Measurements from ENCODE around the gene LPIN3.

The LPIN3 gene

GRCh38 chr20:41352106-41352505 lies 11.5 kb downstream of the LPIN3 start:
- DNase-seq: no peak

- DNase-seq: no peak
These were observed 12.0 kb downstream of the LPIN3 start for GRCh38 chr20:41352666-41353065.

GRCh38 chr20:41353530-41353929 lies 12.9 kb downstream of the LPIN3 start:
- no peak for DNase-seq

GRCh38 chr20:41355192-41355591 lies 14.6 kb downstream of the LPIN3 start:
- DNase-seq: no peak

- DNase-seq: no peak
These were observed 15.1 kb downstream of the LPIN3 start for GRCh38 chr20:41355598-41356203.

GRCh38 chr20:41356951-41357350 lies 16.3 kb downstream of the LPIN3 start:
- no peak for DNase-seq

GRCh38 chr20:41357424-41358163 lies 17.0 kb downstream of the LPIN3 start:
- DNase-seq: no peak

- DNase-seq: no peak
These were observed 17.6 kb downstream of the LPIN3 start for GRCh38 chr20:41358230-41358629.

GRCh38 chr20:41358717-41359116 lies 18.1 kb downstream of the LPIN3 start:
- no peak for DNase-seq

GRCh38 chr20:41359541-41360011 lies 19.0 kb downstream of the LPIN3 start:
- no peak for DNase-seq

GRCh38 chr20:41360831-41361756 lies 20.5 kb downstream of the LPIN3 start:
- no peak for DNase-seq

- DNase-seq: no peak
These were observed 21.4 kb downstream of the LPIN3 start for GRCh38 chr20:41361757-41362747.

- no peak for DNase-seq
These were observed 22.1 kb downstream of the LPIN3 start for GRCh38 chr20:41362748-41363140.

GRCh38 chr20:41363601-41364000 lies 23.0 kb downstream of the LPIN3 start:
- no peak for DNase-seq

GRCh38 chr20:41364236-41364855 lies 23.7 kb downstream of the LPIN3 start:
- DNase-seq: no peak

GRCh38 chr20:41364967-41365765 lies 24.5 kb downstream of the LPIN3 start:
- no peak for DNase-seq

- DNase-seq: no peak
These were observed 25.3 kb downstream of the LPIN3 start for GRCh38 chr20:41365777-41366545.

- no peak for DNase-seq
These were observed 26.1 kb downstream of the LPIN3 start, which contains the start of gene EMILIN3 for GRCh38 chr20:41366546-41367392. Gene EMILIN3, minus strand, starts transcription at chr20:41366818. Its CDS starts 184 bp downstream, at chr20:41366634.

- DNase-seq: no peak
These were observed 26.7 kb downstream of the LPIN3 start for GRCh38 chr20:41367393-41367695.

All from T-helper 2 cell (primary cell).